Osteocyte (in vitro differentiated cells): Measurements from ENCODE around the gene IP6K1. TPM values are rescaled to one million over a fixed set of nuclear protein-coding genes. Genes with fewer than 3 reads are reported as not detected.
"Not testable (repeated sequence)": the region's sequence is repeated elsewhere in the genome, so short reads cannot be mapped to it uniquely, and the experiment has no call there.

Source experiments
- DNase-seq: peaks from one replicate; pipeline ENCODE4 v3.0.0; 2021; ENCODE audit warnings: mixed read lengths; ENCODE audit not compliant: unreplicated experiment; ENCODE audit errors: extremely low spot score
- H3K27ac Mint-ChIP-seq: one replicate; pipeline ENCODE4 v1.8.0; 2021; ENCODE audit warnings: mild to moderate bottlenecking, mixed read lengths; ENCODE audit not compliant: unreplicated experiment
- H3K27me3 Mint-ChIP-seq: one replicate; pipeline ENCODE4 v1.8.0; 2021; ENCODE audit warnings: mixed read lengths; ENCODE audit not compliant: unreplicated experiment
- H3K36me3 Mint-ChIP-seq: one replicate; pipeline ENCODE4 v1.8.0; 2021; ENCODE audit warnings: mixed read lengths; ENCODE audit not compliant: unreplicated experiment
- H3K4me1 Mint-ChIP-seq: one replicate; pipeline ENCODE4 v1.8.0; 2021; ENCODE audit warnings: mixed read lengths; ENCODE audit not compliant: unreplicated experiment
- H3K4me3 Mint-ChIP-seq: one replicate; pipeline ENCODE4 v1.8.0; 2021; ENCODE audit warnings: mild to moderate bottlenecking, moderate library complexity, mixed read lengths; ENCODE audit not compliant: unreplicated experiment
- H3K9me3 Mint-ChIP-seq: one replicate; pipeline ENCODE4 v1.8.0; 2021; ENCODE audit warnings: mixed read lengths; ENCODE audit not compliant: unreplicated experiment
- long read RNA-seq: library from polyadenylated mRNA; unstranded; transcript quantifications from one replicate; pipeline ENCODE4 v2.0.0, GENCODE V29; 2021
- total RNA-seq: library from RNA; stranded (reverse); gene quantifications from 2 replicates; pipeline ENCODE4 v1.2.1, GENCODE V29; 2021
- TF ChIP-seq, protein P1 (sequence below): fragments of 200-600 bp; sonication (generic); IDR thresholded peaks from 2 replicates; pipeline ENCODE4 v1.5.0; 2021; ENCODE audit warnings: antibody characterized with exemption, mild to moderate bottlenecking, moderate library complexity

The IP6K1 gene
- 60.1 and 66.9 TPM in 2 replicates for total RNA-seq
- long read RNA-seq, full-length matches to known transcripts: 3 of 39 reads
- long read RNA-seq, partial matches to known transcripts: 8 of 39 reads
- long read RNA-seq, other reads (novel, unspliced or antisense): 28 of 39 reads

DNA sequence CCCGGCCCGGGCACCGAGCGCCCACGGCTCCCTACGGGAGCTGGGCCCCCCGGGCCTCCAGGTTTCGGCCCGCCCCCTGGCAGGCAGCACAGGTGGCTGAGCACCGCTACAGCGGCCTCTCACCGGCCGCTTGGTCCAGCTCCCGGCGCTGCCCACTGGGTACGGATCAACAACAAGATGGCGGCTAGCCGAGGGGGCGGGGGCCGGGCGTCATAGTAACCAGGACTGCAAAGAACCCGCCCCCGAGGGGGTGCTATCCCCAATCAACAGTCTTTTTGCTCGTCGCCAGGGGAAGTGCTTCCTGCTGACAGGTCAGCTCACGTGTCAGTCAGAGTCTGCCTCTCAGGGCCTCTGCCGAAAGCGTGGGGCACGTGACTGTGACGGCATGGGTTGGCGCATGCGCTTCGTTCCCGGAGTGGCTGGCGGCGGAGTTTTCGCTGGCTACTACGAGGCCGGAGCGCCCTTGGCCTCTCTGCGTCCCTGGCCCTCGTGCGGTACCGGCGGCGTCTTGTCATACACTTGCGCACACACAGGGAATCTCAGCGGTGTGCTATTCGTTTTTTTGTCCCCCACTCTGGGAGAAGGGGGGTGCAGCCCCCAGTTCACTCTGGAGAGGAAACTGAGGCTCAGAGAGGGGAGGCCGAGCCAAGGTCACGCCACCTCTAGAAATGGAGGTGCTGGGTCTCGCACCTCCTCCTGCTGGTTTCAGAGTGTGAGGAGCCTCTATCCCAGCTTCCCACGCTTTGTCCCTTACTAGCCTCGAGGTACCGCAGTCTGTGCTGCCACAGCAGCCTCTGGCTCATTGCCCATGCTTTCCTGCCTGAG lies at the start of gene IP6K1:
Gene IP6K1 (minus strand): TSS at position 186 of the 825 bp plus-strand sequence. CDS start 38,502 bp downstream, outside the sequence.
- Mint-ChIP-seq H3K27me3 (no peaks in the 10 kb centered on the region), H3K9me3 (no peaks in the 10 kb centered on the region), H3K36me3 (peaks cover 4% of the 10 kb centered on the region), H3K4me3 (peak within 1 kb of the TSS; percentile 86), H3K27ac (peak within 1 kb of the TSS; percentile 97), H3K4me1 (peaks cover 26% of the 10 kb centered on the region)
- TF ChIP-seq, protein P1, sequence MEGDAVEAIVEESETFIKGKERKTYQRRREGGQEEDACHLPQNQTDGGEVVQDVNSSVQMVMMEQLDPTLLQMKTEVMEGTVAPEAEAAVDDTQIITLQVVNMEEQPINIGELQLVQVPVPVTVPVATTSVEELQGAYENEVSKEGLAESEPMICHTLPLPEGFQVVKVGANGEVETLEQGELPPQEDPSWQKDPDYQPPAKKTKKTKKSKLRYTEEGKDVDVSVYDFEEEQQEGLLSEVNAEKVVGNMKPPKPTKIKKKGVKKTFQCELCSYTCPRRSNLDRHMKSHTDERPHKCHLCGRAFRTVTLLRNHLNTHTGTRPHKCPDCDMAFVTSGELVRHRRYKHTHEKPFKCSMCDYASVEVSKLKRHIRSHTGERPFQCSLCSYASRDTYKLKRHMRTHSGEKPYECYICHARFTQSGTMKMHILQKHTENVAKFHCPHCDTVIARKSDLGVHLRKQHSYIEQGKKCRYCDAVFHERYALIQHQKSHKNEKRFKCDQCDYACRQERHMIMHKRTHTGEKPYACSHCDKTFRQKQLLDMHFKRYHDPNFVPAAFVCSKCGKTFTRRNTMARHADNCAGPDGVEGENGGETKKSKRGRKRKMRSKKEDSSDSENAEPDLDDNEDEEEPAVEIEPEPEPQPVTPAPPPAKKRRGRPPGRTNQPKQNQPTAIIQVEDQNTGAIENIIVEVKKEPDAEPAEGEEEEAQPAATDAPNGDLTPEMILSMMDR: no peak
- peak; percentile 100 for DNase-seq

DNA sequence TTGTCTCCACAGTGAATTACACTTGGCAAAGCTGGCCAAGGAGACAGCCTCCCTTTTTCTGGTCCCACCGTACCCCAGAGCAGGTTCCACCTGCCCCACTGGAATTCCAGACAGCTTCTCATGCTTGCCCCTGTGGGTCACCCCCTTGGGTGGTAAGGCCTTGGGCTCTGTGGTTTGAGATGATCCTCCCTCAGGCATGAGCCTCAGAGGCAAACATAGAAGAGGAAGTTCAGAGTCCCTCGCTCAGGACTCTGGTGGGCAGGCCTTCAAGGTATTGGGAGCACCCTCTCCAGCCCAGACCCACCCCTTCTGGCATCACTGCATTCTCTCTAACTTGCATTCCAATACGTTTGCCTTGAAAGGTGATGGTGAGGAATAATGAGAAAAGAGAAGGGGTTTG lies 45.0 kb upstream of the IP6K1 start:
- Mint-ChIP-seq H3K9me3 (no peaks in the 10 kb centered on the region), H3K36me3 (peaks cover 3% of the 10 kb centered on the region), H3K27ac (no peak overlapping the region), H3K4me3 (no peak overlapping the region), H3K4me1 (no peaks in the 10 kb centered on the region), H3K27me3 (no peaks in the 10 kb centered on the region)
- TF ChIP-seq, protein P1: no peak
- no peak for DNase-seq

- no peak overlapping the region for H3K27ac Mint-ChIP-seq
- no peaks in the 10 kb centered on the region for H3K27me3 Mint-ChIP-seq
- TF ChIP-seq, protein P1: no peak
- H3K4me3 Mint-ChIP-seq: no peak overlapping the region
- peaks cover 3% of the 10 kb centered on the region for H3K36me3 Mint-ChIP-seq
- DNase-seq: no peak
- H3K9me3 Mint-ChIP-seq: no peaks in the 10 kb centered on the region
- no peaks in the 10 kb centered on the region for H3K4me1 Mint-ChIP-seq
Measured at GRCh38 chr3:49826016-49826415, 39.7 kb upstream of the IP6K1 start.

GRCh38 chr3:49823131-49823530 lies 36.8 kb upstream of the IP6K1 start:
- H3K36me3 Mint-ChIP-seq, H3K4me1 Mint-ChIP-seq, H3K27me3 Mint-ChIP-seq, H3K27ac Mint-ChIP-seq, DNase-seq, H3K4me3 Mint-ChIP-seq, H3K9me3 Mint-ChIP-seq: not testable (repeated sequence)

GRCh38 chr3:49813497-49814174 lies 27.3 kb upstream of the IP6K1 start, which contains the start of gene UBA7:
Gene UBA7, minus strand, starts transcription at chr3:49813953. Its CDS starts 166 bp downstream, at chr3:49813787.
- Mint-ChIP-seq H3K9me3 (no peaks in the 10 kb centered on the region), H3K36me3 (peaks cover 4% of the 10 kb centered on the region)

More at GRCh38 chr3:49813497-49814174, 27.3 kb upstream of the IP6K1 start, which contains the start of gene UBA7:
- no peak for DNase-seq
- TF ChIP-seq, protein P1: no peak
- H3K4me1 Mint-ChIP-seq: peaks cover 16% of the 10 kb centered on the region
- no peaks in the 10 kb centered on the region for H3K27me3 Mint-ChIP-seq
- H3K27ac Mint-ChIP-seq: peak within 1 kb of the TSS; percentile 93
- H3K4me3 Mint-ChIP-seq: peak within 1 kb of the TSS; percentile 75
